IMR-90 (cell line): ENCODE measurements around the gene C11orf58.

Experiments used
- CTCF ChIP-seq: conservative IDR thresholded peaks from 2 replicates; pipeline ENCODE4 v1.5.1; 2012; ENCODE audit warnings: mild to moderate bottlenecking, low read depth, low read length, improper control_type of control experiment
- POLR2A ChIP-seq: IDR thresholded peaks from 2 replicates; pipeline ENCODE4 v1.6.1; 2012; ENCODE audit warnings: mild to moderate bottlenecking, low read depth, low read length

DNA sequence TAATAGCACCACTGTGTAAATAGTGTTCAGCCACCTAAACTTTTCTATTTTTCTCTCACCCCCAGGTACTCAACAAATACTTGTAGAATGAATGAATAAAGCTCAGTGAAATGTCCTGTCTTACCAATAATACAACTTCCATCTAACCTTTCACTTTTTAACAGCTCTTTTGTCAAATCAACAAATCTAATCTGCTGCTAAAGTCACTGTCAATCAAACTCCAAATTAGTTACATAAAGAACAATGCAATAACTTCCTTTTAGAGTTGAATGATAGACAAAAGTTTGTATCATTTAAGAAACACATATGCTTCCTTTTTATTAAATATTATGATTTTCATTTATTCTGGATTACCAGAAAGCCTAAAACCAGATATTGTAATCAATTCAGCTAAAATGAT is 34.7 kb upstream of the C11orf58 start:
- TF ChIP-seq POLR2A, result no peak
- TF ChIP-seq CTCF, result no peak
